Lung (tissue), 12 donors: ENCODE data around the gene FOXP1. TPM values are rescaled to one million over a fixed set of nuclear protein-coding genes. Genes with fewer than 3 reads are reported as not detected.

ENCODE experiments used
- ATAC-seq: fragments of 200-7000 bp; cut with Tn5 transposase; one replicate; pipeline ENCODE4 v1.9.1; 2020; ENCODE audit warnings: moderate number of reproducible peaks; ENCODE audit not compliant: insufficient read depth, low FRiP score
- DNase-seq, 3 donors: peaks; one replicate each; pipeline ENCODE4 v3.0.0-alpha.2; 2013 to 2017
- H3K27ac ChIP-seq, 2 donors: one replicate each; pipeline ENCODE4 v1.5.1; 2013; ENCODE audit warnings: mild to moderate bottlenecking in 2 of 2, moderate library complexity in 2 of 2, control low read depth in 1 of 2, inconsistent platforms in 1 of 2, low read depth in 1 of 2, low read length in 1 of 2
- H3K27me3 ChIP-seq, 3 donors: one replicate each; pipeline ENCODE4 v1.5.1; 2013; ENCODE audit warnings: low read length in 2 of 3; ENCODE audit not compliant: control insufficient read depth in 3 of 3, insufficient read depth in 3 of 3
- H3K36me3 ChIP-seq, 4 donors: one replicate each; pipeline ENCODE4 v1.5.1; 2013; ENCODE audit warnings: low read length in 4 of 4, mild to moderate bottlenecking in 1 of 4, moderate library complexity in 1 of 4; ENCODE audit not compliant: control insufficient read depth in 4 of 4, insufficient read depth in 4 of 4
- H3K4me1 ChIP-seq, 5 donors: one replicate each; pipeline ENCODE4 v1.5.1; 2013; ENCODE audit warnings: low read length in 5 of 5, mild to moderate bottlenecking in 2 of 5, moderate library complexity in 1 of 5; ENCODE audit not compliant: control insufficient read depth in 5 of 5, insufficient read depth in 5 of 5
- H3K4me3 ChIP-seq: one replicate; pipeline ENCODE4 v1.5.1; 2013; ENCODE audit warnings: mild to moderate bottlenecking, control low read depth, moderate library complexity
- H3K9ac ChIP-seq, 2 donors: one replicate each; pipeline ENCODE4 v1.5.1; 2013; ENCODE audit warnings: low read length in 2 of 2, control low read depth in 1 of 2; ENCODE audit not compliant: insufficient read depth in 1 of 2
- H3K9me3 ChIP-seq, 4 donors: one replicate each; pipeline ENCODE4 v1.5.1; 2013; ENCODE audit warnings: low read length in 3 of 4, mild to moderate bottlenecking in 1 of 4, moderate library complexity in 1 of 4; ENCODE audit not compliant: control insufficient read depth in 4 of 4, insufficient read depth in 3 of 4
- WGBS, 2 donors: extraction: QIAGEN DNeasy Blood & Tissue Kit; methylation state at CpG; one replicate each; pipeline ENCODE4 v1.1.7; 2013; 5-methylcytosine and 5-hydroxymethylcytosine counted together
- polyA plus RNA-seq, 2 donors: library from polyadenylated mRNA; stranded (reverse); fragments of 200-250 nt; gene quantifications; one replicate each; pipeline ENCODE4 v1.2.1, GENCODE V29; 2013
- total RNA-seq, 2 donors: library from RNA; depleted of rRNA in 1 of 2; stranded (reverse); fragments of >200 nt in 1 of 2; gene quantifications; one replicate each; pipeline ENCODE4 v1.2.1, GENCODE V29; 2014 to 2021
- TF ChIP-seq, protein P1 (sequence below): IDR thresholded peaks from 2 replicates; pipeline ENCODE4 v1.5.1; 2012; ENCODE audit warnings: mild to moderate bottlenecking; ENCODE audit errors: control extremely low read depth, extremely low read depth
- donor health status: control.
- donor health status: control.
- donor health status: Bipolar disorder and iron deficiency.
- donor health status: healthy.
- donor health status: DM: yes; HTN: yes; CAD: no.

Gene FOXP1
- total and polyA plus RNA-seq, 4 donors, result 13.8 to 287 (median 73.9) TPM

DNA sequence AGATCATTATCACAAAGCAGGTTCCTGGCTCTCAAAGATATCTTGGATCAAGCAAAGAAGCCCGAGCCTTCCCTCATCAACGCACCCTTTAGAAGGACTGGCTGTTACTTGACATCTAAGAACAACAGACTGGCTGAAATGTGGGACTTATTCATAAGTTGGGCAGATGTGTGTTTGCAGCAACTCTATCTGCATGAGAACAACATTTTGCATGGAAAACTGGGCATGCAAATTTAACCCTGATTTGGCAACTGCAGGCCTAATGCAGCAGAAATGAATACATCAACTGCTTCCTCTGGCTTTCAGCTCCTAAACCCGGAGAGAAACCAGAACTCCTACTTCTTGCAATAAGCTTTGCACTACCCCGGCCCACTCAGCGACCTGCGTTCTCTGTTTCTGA, 35.0 kb upstream of the FOXP1 start:
- Histone ChIP-seq H3K27me3 (no peaks in the 10 kb centered on the region), H3K9me3 (peaks cover 0 to 2% (median 0%) of the 10 kb centered on the region in 4 donors), H3K9ac (no peak overlapping the region), H3K4me3 (no peak overlapping the region), H3K4me1 (no peaks in the 10 kb centered on the region), H3K27ac (no peak overlapping the region), H3K36me3 (no peaks in the 10 kb centered on the region)
- WGBS, 2 donors, result 76 to 96% methylated on average over 6 of the region's 6 CpGs
- DNase-seq (no peak), ATAC-seq (no peak)
- TF ChIP-seq, protein P1, sequence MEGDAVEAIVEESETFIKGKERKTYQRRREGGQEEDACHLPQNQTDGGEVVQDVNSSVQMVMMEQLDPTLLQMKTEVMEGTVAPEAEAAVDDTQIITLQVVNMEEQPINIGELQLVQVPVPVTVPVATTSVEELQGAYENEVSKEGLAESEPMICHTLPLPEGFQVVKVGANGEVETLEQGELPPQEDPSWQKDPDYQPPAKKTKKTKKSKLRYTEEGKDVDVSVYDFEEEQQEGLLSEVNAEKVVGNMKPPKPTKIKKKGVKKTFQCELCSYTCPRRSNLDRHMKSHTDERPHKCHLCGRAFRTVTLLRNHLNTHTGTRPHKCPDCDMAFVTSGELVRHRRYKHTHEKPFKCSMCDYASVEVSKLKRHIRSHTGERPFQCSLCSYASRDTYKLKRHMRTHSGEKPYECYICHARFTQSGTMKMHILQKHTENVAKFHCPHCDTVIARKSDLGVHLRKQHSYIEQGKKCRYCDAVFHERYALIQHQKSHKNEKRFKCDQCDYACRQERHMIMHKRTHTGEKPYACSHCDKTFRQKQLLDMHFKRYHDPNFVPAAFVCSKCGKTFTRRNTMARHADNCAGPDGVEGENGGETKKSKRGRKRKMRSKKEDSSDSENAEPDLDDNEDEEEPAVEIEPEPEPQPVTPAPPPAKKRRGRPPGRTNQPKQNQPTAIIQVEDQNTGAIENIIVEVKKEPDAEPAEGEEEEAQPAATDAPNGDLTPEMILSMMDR, result no peak

DNA sequence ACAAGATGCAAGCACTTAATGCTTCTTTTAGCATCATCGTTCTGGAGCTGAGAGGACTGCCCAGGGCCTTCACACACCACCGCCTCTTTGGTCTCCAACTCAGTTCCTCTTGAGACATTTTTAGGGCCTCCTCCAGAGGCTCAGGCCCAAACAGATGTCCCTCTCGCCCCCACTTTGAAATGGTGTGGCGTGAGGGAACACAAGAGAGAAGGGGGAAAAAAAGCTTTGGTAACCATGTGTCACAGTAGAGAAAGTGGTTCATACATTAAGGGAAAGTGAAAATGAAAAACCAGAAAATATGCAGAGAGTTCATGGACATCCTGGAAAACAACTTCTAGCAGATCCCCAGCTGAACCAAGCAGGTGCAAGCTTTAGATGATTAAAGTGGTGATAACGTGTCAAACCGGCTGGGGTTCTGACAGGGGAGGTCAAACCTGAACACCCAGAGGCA, 33.1 kb upstream of the FOXP1 start:
- Histone ChIP-seq H3K9ac (no peak overlapping the region), H3K27me3 (no peaks in the 10 kb centered on the region), H3K4me1 (no peaks in the 10 kb centered on the region), H3K36me3 (no peaks in the 10 kb centered on the region), H3K4me3 (no peak overlapping the region), H3K9me3 (no peaks in the 10 kb centered on the region), H3K27ac (no peak overlapping the region)
- WGBS, 2 donors, result 84 to 93% methylated on average over 6 of the region's 6 CpGs
- DNase-seq (no peak), ATAC-seq (no peak)
- TF ChIP-seq, protein P1, result no peak

GRCh38 chr3:71614869-71615268, 31.3 kb upstream of the FOXP1 start:
- Histone ChIP-seq H3K27me3 (no peaks in the 10 kb centered on the region), H3K9ac (no peak overlapping the region), H3K27ac (no peak overlapping the region), H3K4me1 (no peaks in the 10 kb centered on the region), H3K9me3 (no peaks in the 10 kb centered on the region), H3K36me3 (no peaks in the 10 kb centered on the region), H3K4me3 (no peak overlapping the region)
- 77 to 94% methylated on average over 3 of the region's 3 CpGs for WGBS, 2 donors
- DNase-seq, result no peak
- TF ChIP-seq, protein P1, result no peak
- no peak for ATAC-seq

- no peak overlapping the region for H3K27ac ChIP-seq
- no peaks in the 10 kb centered on the region for H3K36me3 ChIP-seq
- DNase-seq (no peak), ATAC-seq (no peak)
- H3K9ac ChIP-seq, result no peak overlapping the region
- H3K9me3 ChIP-seq, result no peaks in the 10 kb centered on the region
- no peak overlapping the region for H3K4me3 ChIP-seq
- no peaks in the 10 kb centered on the region for H3K27me3 ChIP-seq
- WGBS, 2 donors, result 94 to 96% methylated on average over 5 of the region's 5 CpGs
- TF ChIP-seq, protein P1, result no peak
- no peaks in the 10 kb centered on the region for H3K4me1 ChIP-seq
These were observed 30.9 kb upstream of the FOXP1 start for GRCh38 chr3:71614426-71614825.
